Measurements from ENCODE around the gene KCNK1. TPM values are rescaled to one million over a fixed set of nuclear protein-coding genes. Genes with fewer than 3 reads are reported as not detected.

KCNK1 gene
- total RNA-seq, 2 experiments from 2014 or later = 5.0 to 5.2 TPM

DNA sequence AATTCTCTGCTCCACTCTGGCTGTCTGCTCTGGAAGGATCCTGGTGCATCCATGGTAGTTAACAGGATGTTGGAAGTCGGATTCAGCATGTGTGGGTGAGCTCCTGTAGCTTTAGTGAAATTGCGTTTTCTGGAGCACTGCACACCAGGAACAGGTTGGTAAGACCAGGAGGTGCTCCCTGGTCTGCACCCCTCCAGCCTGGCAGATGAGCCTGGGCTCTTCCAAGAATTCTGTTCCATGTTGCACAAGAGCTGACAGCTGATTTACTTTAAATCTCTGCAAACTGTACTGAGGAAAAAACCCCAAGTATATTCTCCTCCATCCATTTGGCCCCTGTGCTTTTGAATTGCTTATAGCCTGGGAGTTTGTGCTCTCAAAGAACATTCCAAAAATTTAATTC is 33.7 kb downstream of the KCNK1 start:
- Mint-ChIP-seq H3K4me3 (no peak overlapping the region), H3K36me3 (no peaks in the 10 kb centered on the region), H3K9me3 (no peaks in the 10 kb centered on the region), H3K27ac (no peak overlapping the region), H3K4me1 (ENCODE audit: low read depth) (no peaks in the 10 kb centered on the region), H3K27me3 (peaks cover 3% of the 10 kb centered on the region)
- no peak for DNase-seq
- ChIA-PET CTCF (no interaction called here), POLR2A (no interaction called here)
- intact Hi-C loops (cut with micrococcal nuclease) = no loop called here

DNA sequence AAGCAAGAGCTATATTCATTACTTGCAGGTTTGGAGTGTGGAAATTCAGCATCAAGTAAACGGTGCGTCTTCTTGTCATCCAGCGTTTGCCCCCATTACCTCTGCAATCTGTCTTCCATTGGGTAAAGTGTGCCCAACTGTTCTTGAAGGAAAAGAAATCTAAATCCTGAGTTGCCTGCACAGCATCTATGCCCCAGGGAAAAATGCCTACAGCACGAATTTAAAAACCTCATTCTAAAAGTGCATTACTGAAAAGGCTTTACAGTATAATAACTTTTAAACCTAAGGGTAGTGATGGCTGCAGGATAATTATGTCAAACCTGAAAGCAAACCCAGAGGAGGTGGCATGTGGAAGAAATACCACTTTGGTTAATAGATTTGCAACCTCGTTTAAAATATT is 37.2 kb downstream of the KCNK1 start:
- Mint-ChIP-seq H3K36me3 (no peaks in the 10 kb centered on the region), H3K27me3 (peaks cover 8% of the 10 kb centered on the region), H3K4me1 (ENCODE audit: low read depth) (no peaks in the 10 kb centered on the region), H3K9me3 (no peaks in the 10 kb centered on the region), H3K27ac (no peak overlapping the region), H3K4me3 (no peak overlapping the region)
- DNase-seq = no peak
- ChIA-PET POLR2A (no interaction called here), CTCF (no interaction called here)
- intact Hi-C loops (cut with micrococcal nuclease) = no loop called here

DNA sequence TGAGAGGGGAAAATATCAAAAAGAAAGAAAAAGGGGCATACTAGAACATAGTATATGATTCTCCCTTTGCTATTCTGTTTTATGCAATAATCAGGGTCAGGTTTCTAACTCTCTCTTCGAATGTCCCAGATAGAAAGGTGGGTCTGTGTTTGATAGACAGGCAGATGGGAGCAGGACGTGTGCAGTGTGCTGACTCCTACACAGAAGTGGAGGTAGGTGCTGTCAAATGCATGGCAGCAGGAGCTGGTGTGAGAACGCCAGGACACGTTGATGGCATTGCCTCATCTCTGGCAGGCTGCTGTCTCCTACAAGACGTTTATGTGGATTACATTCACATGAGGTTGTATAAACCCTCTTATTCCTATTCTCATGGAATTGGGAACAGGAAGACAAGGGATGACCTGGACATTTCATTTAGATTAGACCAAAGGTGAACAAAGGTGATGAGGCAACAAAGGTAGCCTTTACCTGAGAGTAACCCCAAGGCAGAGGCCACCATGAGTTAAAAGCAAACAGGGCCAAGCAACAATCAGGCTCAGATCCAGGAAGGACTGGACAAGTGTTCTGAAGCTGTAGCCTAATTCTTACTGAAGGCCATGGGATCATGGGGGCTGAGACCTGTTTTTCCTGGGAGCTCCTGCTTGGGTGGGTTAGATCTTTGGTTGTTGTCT is 37.8 kb downstream of the KCNK1 start:
- Mint-ChIP-seq H3K4me1 (ENCODE audit: low read depth) (no peaks in the 10 kb centered on the region), H3K36me3 (no peaks in the 10 kb centered on the region), H3K27ac (no peak overlapping the region), H3K9me3 (no peaks in the 10 kb centered on the region), H3K27me3 (peaks cover 8% of the 10 kb centered on the region), H3K4me3 (no peak overlapping the region)
- ChIA-PET POLR2A (no interaction called here), CTCF (no interaction called here)
- intact Hi-C loops (cut with micrococcal nuclease) = no loop called here
- DNase-seq = no peak

DNA sequence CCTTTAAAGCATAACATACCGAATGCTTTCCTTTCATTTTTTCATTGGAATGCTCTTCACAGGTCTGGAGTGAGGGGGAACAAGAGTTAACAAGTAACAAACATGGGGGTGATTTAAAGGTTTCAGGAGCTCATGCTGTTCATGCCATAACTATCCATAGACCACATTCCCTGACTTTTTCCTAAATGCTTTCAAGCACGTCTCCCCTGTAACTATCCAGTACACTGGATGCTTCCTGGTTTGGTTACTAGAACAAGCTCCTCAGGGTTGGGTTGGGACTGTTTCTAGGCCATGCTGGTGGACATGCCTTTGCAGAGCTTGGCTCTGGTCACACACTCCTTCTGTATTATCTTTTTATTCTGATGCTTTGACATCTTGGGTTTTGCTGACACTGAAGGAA is 38.6 kb downstream of the KCNK1 start:
- Mint-ChIP-seq H3K27ac (no peak overlapping the region), H3K36me3 (no peaks in the 10 kb centered on the region), H3K4me3 (no peak overlapping the region), H3K27me3 (peaks cover 8% of the 10 kb centered on the region), H3K9me3 (no peaks in the 10 kb centered on the region), H3K4me1 (ENCODE audit: low read depth) (no peaks in the 10 kb centered on the region)
- POLR2A ChIA-PET = no interaction called here
- CTCF ChIA-PET = interaction anchor here (1.1 kb wide), 1 partner anchor 212 kb away, joined by 4 read pairs; no protein-coding TSS in a partner anchor
- intact Hi-C loops (cut with micrococcal nuclease) = no loop called here
- DNase-seq = no peak

DNA sequence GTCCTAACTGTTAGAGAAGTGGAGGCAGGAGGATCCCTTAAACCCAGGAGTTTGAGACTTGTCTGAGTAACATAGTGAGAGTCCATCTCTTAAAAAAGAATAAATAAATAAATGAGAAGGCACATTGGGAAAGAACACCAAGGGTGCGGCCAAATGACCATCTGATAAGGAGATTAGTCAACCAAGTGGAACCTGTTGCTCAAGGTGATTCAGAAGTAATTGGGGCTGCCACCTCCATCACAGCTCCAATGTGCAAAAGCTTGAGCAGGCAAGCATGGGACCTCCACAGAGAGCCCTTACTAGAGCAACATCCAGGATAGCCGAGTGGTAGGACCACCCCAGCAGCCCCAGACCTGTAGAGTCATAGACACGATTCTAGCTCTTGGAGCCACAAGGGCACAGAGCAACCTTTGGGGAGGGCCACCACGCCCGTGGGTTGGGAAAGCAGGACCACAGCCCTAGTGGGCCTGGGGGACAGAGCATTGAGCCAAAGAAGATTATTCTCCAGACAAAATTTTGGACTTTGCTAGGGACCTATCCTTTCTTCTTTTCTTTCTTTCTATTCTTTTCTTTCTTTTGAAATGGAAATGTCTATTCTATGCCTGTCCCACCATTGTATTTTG is 40.9 kb downstream of the KCNK1 start:
- intact Hi-C loops (cut with micrococcal nuclease) = no loop called here
- POLR2A ChIA-PET = no interaction called here
- Mint-ChIP-seq H3K36me3 (no peaks in the 10 kb centered on the region), H3K9me3 (no peaks in the 10 kb centered on the region), H3K4me3 (no peak overlapping the region), H3K27ac (no peak overlapping the region), H3K4me1 (ENCODE audit: low read depth) (no peaks in the 10 kb centered on the region), H3K27me3 (peaks cover 9% of the 10 kb centered on the region)
- CTCF ChIA-PET = no interaction called here
- no peak for DNase-seq

DNA sequence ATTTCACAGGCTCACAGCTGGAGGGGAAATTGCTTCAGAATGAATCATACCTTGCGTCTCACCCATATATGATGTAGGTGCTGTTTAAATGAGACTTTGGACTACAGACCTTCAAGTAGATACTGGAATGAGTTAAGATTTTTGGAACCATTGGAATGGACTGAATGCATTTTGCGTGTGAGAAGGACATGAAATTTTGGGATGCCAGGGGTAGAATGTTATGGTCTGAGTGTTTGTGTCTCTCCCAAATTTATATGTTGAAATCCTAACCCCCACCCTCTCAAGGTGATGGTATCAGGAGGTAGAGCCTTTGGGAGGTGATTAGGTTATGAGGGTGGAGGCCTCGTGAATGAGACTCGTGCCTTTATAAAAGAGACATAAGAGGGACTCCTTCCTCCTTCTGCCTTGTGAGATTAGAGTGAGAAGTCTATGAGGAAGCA is 41.4 kb downstream of the KCNK1 start:
- no peak overlapping the region for H3K27ac Mint-ChIP-seq
- no peak for DNase-seq
- no peaks in the 10 kb centered on the region for H3K9me3 Mint-ChIP-seq
- H3K4me1 Mint-ChIP-seq (ENCODE audit: low read depth) = no peaks in the 10 kb centered on the region
- intact Hi-C loops (cut with micrococcal nuclease) = no loop called here
- no peaks in the 10 kb centered on the region for H3K36me3 Mint-ChIP-seq
- H3K4me3 Mint-ChIP-seq = no peak overlapping the region
- peaks cover 9% of the 10 kb centered on the region for H3K27me3 Mint-ChIP-seq
- CTCF ChIA-PET = no interaction called here
- POLR2A ChIA-PET = no interaction called here

DNA sequence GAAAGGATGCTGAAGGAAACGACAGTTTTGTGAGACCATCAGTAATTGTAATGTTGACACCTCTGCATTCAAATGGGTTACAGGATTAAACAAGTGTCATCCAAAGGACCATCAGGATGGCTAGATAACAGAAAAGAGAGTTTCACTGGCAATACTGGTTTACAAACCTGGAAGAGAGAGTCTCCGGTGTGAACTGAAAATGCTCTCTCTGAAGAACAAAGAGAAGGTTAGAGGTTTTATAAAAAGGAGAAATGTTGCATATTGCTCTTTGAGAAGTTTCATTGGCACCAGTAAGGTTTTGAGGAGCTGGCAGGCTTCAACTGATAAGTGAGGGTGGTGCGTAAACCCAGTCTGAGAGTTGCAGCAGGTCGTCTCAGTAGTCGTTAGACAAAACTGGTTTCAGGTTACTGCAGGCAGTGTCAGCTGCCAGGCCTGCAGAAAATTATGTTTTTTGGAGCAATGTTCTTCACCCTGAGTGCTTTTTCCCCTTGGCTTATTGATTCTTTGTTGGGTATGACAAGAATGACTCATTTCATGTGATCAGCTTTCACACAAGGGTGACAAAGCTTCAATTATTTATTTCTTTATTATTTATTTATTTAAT is 42.2 kb downstream of the KCNK1 start:
- DNase-seq = no peak
- CTCF ChIA-PET = no interaction called here
- Mint-ChIP-seq H3K4me1 (ENCODE audit: low read depth) (no peaks in the 10 kb centered on the region), H3K4me3 (no peak overlapping the region), H3K36me3 (no peaks in the 10 kb centered on the region), H3K27ac (no peak overlapping the region), H3K27me3 (peaks cover 9% of the 10 kb centered on the region), H3K9me3 (no peaks in the 10 kb centered on the region)
- POLR2A ChIA-PET = no interaction called here
- intact Hi-C loops (cut with micrococcal nuclease) = no loop called here

DNA sequence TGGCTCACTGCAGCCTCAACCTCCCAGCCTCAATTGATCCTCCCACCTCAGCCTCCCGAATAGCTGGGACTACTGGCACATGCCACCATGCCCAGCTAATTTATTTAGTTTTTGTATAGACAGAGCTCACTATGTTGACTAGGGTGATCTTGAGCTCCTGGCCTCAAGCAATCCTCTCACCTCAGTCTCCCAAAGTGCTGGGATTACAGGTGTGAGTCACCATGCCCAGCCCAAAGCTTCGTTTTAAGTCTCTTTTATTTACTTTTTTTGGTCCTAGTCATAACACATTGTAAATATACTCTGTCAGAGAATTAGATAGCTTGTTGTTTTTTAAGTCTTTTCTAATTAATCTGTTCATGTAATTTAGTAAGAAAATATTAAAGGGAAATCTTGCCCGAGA is 42.8 kb downstream of the KCNK1 start:
- DNase-seq = no peak
- Mint-ChIP-seq H3K4me3 (no peak overlapping the region), H3K27me3 (peaks cover 9% of the 10 kb centered on the region), H3K4me1 (ENCODE audit: low read depth) (peaks cover 2% of the 10 kb centered on the region), H3K36me3 (no peaks in the 10 kb centered on the region), H3K9me3 (no peaks in the 10 kb centered on the region), H3K27ac (no peak overlapping the region)
- ChIA-PET CTCF (no interaction called here), POLR2A (no interaction called here)
- intact Hi-C loops (cut with micrococcal nuclease) = no loop called here

DNA sequence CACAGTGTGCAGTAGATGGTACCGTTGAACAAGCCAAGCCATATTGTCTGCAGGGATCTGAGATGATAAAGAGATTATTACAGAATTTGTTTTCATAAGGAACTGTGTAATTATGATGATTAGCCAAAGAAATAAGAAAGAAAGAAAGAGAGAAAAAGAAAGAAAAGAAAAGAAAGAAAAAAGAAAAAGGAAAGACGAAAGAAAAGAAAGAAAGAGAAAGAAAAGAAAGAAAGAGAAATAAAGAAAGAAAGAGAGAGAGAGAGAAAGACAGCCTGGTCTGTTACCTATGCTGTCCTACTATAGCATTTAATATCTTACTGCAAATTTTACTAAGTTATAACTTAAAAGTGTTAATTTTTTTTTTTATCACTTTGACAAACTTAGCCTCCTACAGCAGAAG is 43.6 kb downstream of the KCNK1 start:
- intact Hi-C loops (cut with micrococcal nuclease) = no loop called here
- Mint-ChIP-seq H3K9me3 (no peaks in the 10 kb centered on the region), H3K27ac (no peak overlapping the region), H3K27me3 (peaks cover 9% of the 10 kb centered on the region), H3K4me1 (ENCODE audit: low read depth) (peaks cover 2% of the 10 kb centered on the region), H3K36me3 (no peaks in the 10 kb centered on the region), H3K4me3 (no peak overlapping the region)
- CTCF ChIA-PET = no interaction called here
- no peak for DNase-seq
- POLR2A ChIA-PET = interaction anchor here (0.6 kb wide), 1 partner anchor 601 kb away, joined by 3 read pairs; no protein-coding TSS in a partner anchor

DNA sequence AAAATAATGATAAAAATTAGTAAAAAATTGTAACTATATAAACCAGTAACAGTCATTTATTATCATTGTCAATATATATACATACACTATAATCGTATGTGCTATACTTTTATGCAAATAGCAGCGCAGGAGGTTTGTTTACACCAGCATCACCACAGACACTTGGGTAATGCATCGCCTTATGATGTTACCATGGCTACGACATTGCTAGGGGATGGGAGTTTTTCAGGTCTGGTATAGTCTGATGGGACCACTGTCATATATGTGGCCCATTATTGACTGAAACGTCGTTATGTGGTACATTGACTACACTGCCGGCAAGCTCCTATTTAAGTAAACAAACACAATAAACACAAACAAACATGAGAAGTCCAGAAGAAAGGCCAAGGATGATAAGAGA is 45.6 kb downstream of the KCNK1 start:
- peaks cover 2% of the 10 kb centered on the region for H3K4me1 Mint-ChIP-seq (ENCODE audit: low read depth)
- no peaks in the 10 kb centered on the region for H3K9me3 Mint-ChIP-seq
- POLR2A ChIA-PET = no interaction called here
- H3K4me3 Mint-ChIP-seq = no peak overlapping the region
- H3K27ac Mint-ChIP-seq = no peak overlapping the region
- no peak for DNase-seq
- peaks cover 2% of the 10 kb centered on the region for H3K36me3 Mint-ChIP-seq
- H3K27me3 Mint-ChIP-seq = peaks cover 9% of the 10 kb centered on the region
- CTCF ChIA-PET = interaction anchor here (0.7 to 0.9 kb wide), 2 partner anchors 180 to 218 kb away, joined by 3 read pairs; no protein-coding TSS in a partner anchor
- intact Hi-C loops (cut with micrococcal nuclease) = no loop called here

DNA sequence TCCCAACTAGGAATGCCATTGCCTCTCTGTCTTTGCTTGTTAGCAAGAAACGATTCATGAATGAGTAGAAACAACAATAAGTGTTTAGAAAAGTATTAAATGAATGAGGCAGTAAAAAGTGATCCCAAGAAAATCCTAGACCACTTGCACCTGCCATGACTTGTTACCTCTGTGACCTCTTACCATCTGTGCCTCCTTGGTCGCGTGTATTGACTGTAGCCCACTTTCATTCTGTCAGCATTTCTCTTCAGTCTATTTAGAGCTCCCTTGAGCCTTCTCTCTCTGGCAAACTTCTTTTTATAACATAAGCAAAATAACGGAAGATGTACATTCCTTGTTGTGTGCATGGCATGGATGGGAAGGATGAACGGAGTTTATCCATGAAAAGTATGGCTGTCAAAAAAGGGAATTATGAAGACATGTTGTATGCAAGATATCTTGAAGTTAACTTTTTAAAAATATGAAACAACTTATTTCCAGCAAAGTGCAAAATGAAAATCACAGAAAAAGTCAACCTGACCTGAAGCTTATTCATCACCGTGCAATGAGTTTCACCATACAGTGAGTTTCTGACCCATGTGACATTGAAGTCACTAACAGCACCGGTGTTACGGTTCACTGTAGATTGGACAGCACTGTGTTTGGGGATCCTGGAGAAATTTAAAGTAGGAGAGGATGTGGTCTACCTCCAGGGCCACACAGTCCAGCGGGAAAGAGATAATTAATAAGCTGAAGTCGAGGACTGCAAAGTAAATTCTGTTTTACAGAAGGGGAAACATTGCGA is 47.7 kb downstream of the KCNK1 start:
- peaks cover 3% of the 10 kb centered on the region for H3K27me3 Mint-ChIP-seq

DNA sequence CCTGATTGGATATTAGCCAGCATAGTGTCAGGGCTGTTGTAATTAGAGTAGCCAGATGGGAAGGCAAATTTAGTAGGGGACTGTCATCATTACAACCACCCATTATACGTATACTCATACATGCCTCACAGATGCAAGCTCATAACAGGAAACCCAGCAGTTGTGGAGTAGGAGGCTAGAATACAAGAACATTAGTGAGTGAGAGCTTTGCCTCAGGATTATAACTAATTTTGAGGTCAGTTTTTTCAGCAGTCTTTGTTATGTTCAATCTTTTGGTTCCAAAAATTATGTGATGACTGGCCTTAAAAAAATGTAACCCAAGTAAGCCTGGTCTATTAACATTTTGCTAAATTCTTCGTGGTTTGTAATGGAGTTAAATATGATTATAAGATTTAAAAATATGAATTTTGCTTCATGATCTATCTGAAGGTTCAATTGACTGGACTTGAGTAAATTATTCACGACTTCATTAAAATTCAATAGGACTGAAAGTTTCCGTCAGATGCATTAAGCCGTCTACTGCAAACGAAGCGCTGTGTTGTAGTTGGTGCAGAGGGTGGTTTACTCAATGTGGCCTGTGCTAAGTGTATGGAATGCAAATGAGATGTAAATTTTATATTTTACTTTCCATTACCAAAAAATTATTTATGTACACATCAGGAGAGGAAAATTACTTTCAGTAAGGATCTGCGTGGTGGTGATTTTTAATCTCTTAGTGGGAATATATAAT is 48.8 kb downstream of the KCNK1 start:
- intact Hi-C loops (cut with micrococcal nuclease) = no loop called here
- Mint-ChIP-seq H3K9me3 (no peaks in the 10 kb centered on the region), H3K27ac (no peak overlapping the region), H3K4me3 (no peak overlapping the region), H3K36me3 (peaks cover 2% of the 10 kb centered on the region), H3K4me1 (ENCODE audit: low read depth) (peaks cover 3% of the 10 kb centered on the region), H3K27me3 (peaks cover 3% of the 10 kb centered on the region)
- ChIA-PET CTCF (no interaction called here), POLR2A (no interaction called here)
- no peak for DNase-seq

More for the DNA sequence above, 47.7 kb downstream of the KCNK1 start:
- CTCF ChIA-PET = no interaction called here
- Mint-ChIP-seq H3K4me3 (no peak overlapping the region), H3K9me3 (no peaks in the 10 kb centered on the region), H3K4me1 (ENCODE audit: low read depth) (peaks cover 3% of the 10 kb centered on the region), H3K27ac (no peak overlapping the region), H3K36me3 (peaks cover 2% of the 10 kb centered on the region)
- POLR2A ChIA-PET = no interaction called here
- intact Hi-C loops (cut with micrococcal nuclease) = no loop called here
- DNase-seq = no peak

Measured in activated CD4-positive, alpha-beta memory T cell treated with anti-CD3 and anti-CD28 coated beads for 36 hours (primary cell).